ENCODE results near the gene IQUB. TPM values are rescaled to one million over a fixed set of nuclear protein-coding genes. Genes with fewer than 3 reads are reported as not detected.

IQUB gene
- total RNA-seq, 6 experiments from 2014 or later = 0.05 to 0.19 (median 0.12) TPM; not detected in 3

DNA sequence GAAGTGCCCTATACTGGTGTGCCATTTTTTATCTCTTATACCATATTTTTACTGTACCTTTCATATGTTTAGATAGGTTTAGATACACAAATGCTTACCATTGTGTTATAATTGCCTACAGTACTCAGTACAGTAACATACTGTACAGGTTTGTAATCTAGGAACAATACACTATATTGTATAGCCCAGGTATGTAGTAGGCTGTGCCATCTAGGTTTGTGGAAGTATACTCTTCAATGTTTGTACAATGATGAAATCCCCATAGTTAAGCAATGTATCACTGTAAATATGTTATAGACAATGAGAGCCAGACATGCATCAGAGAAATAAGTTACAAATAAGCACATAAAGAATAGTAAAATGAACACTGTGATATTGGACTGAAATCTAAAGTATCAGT is 109.1 kb downstream of the IQUB start:
- DNase-seq = no peak
- H3K4me1 Mint-ChIP-seq (ENCODE audit: low read depth) = no peaks in the 10 kb centered on the region
- no peaks in the 10 kb centered on the region for H3K36me3 Mint-ChIP-seq (ENCODE audit: low read depth)
- TF ChIP-seq, protein P1, sequence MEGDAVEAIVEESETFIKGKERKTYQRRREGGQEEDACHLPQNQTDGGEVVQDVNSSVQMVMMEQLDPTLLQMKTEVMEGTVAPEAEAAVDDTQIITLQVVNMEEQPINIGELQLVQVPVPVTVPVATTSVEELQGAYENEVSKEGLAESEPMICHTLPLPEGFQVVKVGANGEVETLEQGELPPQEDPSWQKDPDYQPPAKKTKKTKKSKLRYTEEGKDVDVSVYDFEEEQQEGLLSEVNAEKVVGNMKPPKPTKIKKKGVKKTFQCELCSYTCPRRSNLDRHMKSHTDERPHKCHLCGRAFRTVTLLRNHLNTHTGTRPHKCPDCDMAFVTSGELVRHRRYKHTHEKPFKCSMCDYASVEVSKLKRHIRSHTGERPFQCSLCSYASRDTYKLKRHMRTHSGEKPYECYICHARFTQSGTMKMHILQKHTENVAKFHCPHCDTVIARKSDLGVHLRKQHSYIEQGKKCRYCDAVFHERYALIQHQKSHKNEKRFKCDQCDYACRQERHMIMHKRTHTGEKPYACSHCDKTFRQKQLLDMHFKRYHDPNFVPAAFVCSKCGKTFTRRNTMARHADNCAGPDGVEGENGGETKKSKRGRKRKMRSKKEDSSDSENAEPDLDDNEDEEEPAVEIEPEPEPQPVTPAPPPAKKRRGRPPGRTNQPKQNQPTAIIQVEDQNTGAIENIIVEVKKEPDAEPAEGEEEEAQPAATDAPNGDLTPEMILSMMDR (IDR thresholded peaks at IDR 0.05) = no peak
- H3K4me3 Mint-ChIP-seq = no peak overlapping the region
- H3K27me3 Mint-ChIP-seq (ENCODE audit: insufficient read depth) = no peaks in the 10 kb centered on the region
- H3K9me3 Mint-ChIP-seq = peaks cover 38% of the 10 kb centered on the region
- no peak overlapping the region for H3K27ac Mint-ChIP-seq

DNA sequence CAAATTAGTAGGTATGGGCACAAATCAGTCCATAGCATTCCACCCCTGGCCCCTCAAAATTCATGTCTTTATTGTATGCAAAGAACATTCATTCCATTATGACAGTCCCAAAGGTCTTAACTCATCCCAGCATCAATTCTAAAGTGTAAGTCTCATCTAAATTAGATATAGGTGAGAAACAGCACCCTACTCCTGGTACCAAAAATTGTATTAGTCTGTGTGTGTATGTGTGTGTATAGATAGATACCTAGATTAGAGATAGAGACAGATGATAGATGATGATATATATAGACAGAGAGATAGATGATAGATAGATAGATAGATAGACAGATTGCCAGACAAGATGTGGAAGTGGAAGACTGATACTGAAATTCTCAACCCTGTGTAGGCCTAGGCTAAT is 109.9 kb downstream of the IQUB start:
- H3K36me3 Mint-ChIP-seq (ENCODE audit: low read depth) = no peaks in the 10 kb centered on the region
- H3K9me3 Mint-ChIP-seq = peaks cover 35% of the 10 kb centered on the region
- no peaks in the 10 kb centered on the region for H3K4me1 Mint-ChIP-seq (ENCODE audit: low read depth)
- no peak for DNase-seq
- no peak overlapping the region for H3K27ac Mint-ChIP-seq
- H3K27me3 Mint-ChIP-seq (ENCODE audit: insufficient read depth) = no peaks in the 10 kb centered on the region
- H3K4me3 Mint-ChIP-seq = no peak overlapping the region
- TF ChIP-seq, protein P1 (IDR thresholded peaks at IDR 0.05) = no peak

DNA sequence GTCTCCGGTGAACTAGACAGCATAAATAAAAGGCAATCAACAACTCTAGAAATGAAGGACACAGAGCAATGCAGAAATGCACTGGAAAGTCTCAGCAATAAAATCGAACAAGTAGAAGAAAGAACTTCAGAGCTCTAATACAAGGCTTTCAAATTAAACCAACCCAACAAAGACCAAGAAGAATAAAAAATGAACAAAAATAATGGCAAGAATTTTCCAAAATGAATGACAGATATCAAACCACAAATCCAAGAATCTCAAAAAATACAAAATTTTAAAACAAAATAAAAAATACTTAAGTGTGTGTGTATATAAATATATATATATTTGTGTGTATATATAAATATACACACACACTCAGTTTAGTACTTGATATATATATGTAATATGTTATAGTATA is 110.8 kb downstream of the IQUB start:
- TF ChIP-seq, protein P1 (IDR thresholded peaks at IDR 0.05) = no peak
- Mint-ChIP-seq H3K27ac (no peak overlapping the region), H3K4me1 (ENCODE audit: low read depth) (no peaks in the 10 kb centered on the region), H3K27me3 (ENCODE audit: insufficient read depth) (no peaks in the 10 kb centered on the region), H3K9me3 (peaks cover 35% of the 10 kb centered on the region), H3K4me3 (no peak overlapping the region), H3K36me3 (ENCODE audit: low read depth) (no peaks in the 10 kb centered on the region)
- no peak for DNase-seq

DNA sequence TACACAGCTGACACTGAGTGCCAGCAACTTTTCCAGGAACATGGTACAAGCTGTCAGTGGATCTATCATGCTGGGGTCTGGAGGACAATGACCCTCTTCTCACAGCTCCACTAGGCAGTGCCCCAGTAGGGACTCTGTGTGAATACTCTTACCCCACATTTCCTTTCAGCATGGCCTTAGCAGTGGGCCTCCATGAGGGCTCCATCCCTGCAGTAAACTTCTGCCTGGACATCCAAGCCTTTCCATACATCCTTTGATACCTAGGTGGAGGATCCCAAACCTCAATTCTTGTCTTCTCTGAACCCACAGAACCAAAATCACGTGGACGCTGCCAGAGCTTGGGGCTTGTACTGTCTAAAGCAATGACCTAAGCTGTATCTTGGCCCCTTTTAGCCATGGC is 116.8 kb downstream of the IQUB start:
- DNase-seq = no peak
- H3K36me3 Mint-ChIP-seq (ENCODE audit: low read depth) = no peaks in the 10 kb centered on the region
- H3K9me3 Mint-ChIP-seq = peaks cover 33% of the 10 kb centered on the region
- no peaks in the 10 kb centered on the region; the same call in 1 of the 2 replicates for H3K27me3 Mint-ChIP-seq (ENCODE audit: insufficient read depth)
- TF ChIP-seq, protein P1 (IDR thresholded peaks at IDR 0.05) = no peak
- H3K27ac Mint-ChIP-seq = no peak overlapping the region
- no peak overlapping the region for H3K4me3 Mint-ChIP-seq
- H3K4me1 Mint-ChIP-seq (ENCODE audit: low read depth) = no peaks in the 10 kb centered on the region

DNA sequence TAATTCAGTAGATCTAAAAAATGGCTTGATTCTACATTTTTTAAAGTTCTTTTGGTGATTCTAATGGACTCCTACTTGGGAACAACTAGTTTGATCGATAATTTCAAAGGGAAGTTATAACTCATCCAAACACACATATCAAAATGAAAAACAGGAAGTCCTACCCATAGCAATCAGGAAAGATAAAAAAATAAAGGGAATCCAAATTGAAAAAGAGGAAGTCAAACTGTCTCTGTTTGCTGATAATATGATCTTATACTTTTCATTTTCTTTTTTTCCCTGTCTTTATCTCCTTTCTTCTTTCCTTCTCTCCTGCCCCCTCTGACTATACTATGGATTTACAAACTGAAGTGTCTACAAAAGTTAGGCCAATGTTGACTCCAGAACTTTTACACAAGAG is 118.8 kb downstream of the IQUB start:
- Mint-ChIP-seq H3K4me1 (ENCODE audit: low read depth) (no peaks in the 10 kb centered on the region), H3K4me3 (no peak overlapping the region), H3K9me3 (peaks cover 20% of the 10 kb centered on the region), H3K36me3 (ENCODE audit: low read depth) (no peaks in the 10 kb centered on the region), H3K27ac (no peak overlapping the region), H3K27me3 (ENCODE audit: insufficient read depth) (no peaks in the 10 kb centered on the region; the same call in none of the 2 replicates)
- TF ChIP-seq, protein P1 (IDR thresholded peaks at IDR 0.05) = no peak
- no peak for DNase-seq
